Globus pallidus (tissue), 1 donor: ENCODE results near the gene CHCHD5.
A peak's percentile ranks its signal among the peaks of the same experiment; 100 is the strongest.

Source experiments
- DNase-seq: peaks from one replicate; pipeline ENCODE4 v3.0.0-alpha.2; 2015; ENCODE audit warnings: low spot score

Gene CHCHD5

GRCh38 chr2:112625474-112626114 is 41.2 kb downstream of the CHCHD5 start:
- no peak for DNase-seq

- DNase-seq: peak; percentile 71
These were observed 42.2 kb downstream of the CHCHD5 start for GRCh38 chr2:112626604-112627059.

GRCh38 chr2:112627060-112628040 is 42.9 kb downstream of the CHCHD5 start:
- no peak for DNase-seq

- DNase-seq: no peak
These were observed 44.8 kb downstream of the CHCHD5 start for GRCh38 chr2:112629224-112629623.

- no peak for DNase-seq
These were observed 45.4 kb downstream of the CHCHD5 start for GRCh38 chr2:112629823-112630222.

GRCh38 chr2:112630268-112630667 is 45.9 kb downstream of the CHCHD5 start:
- DNase-seq: no peak

GRCh38 chr2:112633708-112634107 is 49.3 kb downstream of the CHCHD5 start:
- no peak for DNase-seq

- no peak for DNase-seq
These were observed 49.9 kb downstream of the CHCHD5 start for GRCh38 chr2:112634153-112634873.

- DNase-seq: no peak
These were observed 50.4 kb downstream of the CHCHD5 start for GRCh38 chr2:112634874-112635157.

GRCh38 chr2:112636605-112637288 is 52.3 kb downstream of the CHCHD5 start:
- no peak for DNase-seq

GRCh38 chr2:112637289-112637660 is 52.9 kb downstream of the CHCHD5 start:
- DNase-seq: no peak
